ENCODE results near the gene EIF2D. TPM values are rescaled to one million over a fixed set of nuclear protein-coding genes. Genes with fewer than 3 reads are reported as not detected.

Gene EIF2D
- total and polyA plus RNA-seq, 8 donors: 37.5 to 110 (median 90.7) TPM

DNA sequence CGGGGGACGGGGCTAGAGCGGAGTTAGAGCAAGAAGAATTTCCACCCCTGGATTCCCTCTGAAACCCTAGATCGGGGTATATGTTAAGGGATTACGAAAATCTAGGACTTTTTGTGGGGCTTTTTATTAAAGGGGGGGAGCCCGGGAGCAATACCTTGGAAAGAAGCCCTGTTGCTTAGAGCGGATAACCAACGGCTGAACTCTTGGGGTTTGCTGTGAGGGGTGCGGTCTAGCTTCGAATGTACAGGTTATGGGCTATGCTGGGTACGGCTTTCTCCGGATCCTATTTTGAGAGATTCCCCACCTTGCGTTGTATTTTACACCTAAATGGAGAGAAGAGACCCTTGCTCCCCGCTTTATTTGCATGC lies 23.7 kb upstream of the EIF2D start:
- intact Hi-C loops (cut with DNase I): no loop called here
- DNase-seq (no peak), ATAC-seq (peak; percentile 7)
- Histone ChIP-seq H3K27me3 (peaks cover 0 to 10% of the 10 kb centered on the region in 2 donors), H3K9me3 (no peaks in the 10 kb centered on the region), H3K27ac (peak overlapping the region; percentile 79 to 89), H3K36me3 (no peaks in the 10 kb centered on the region), H3K4me1 (peaks cover 21 to 38% of the 10 kb centered on the region in 2 donors), H3K4me3 (peak overlapping the region; percentile 86 to 98)
- TF ChIP-seq, protein P1, sequence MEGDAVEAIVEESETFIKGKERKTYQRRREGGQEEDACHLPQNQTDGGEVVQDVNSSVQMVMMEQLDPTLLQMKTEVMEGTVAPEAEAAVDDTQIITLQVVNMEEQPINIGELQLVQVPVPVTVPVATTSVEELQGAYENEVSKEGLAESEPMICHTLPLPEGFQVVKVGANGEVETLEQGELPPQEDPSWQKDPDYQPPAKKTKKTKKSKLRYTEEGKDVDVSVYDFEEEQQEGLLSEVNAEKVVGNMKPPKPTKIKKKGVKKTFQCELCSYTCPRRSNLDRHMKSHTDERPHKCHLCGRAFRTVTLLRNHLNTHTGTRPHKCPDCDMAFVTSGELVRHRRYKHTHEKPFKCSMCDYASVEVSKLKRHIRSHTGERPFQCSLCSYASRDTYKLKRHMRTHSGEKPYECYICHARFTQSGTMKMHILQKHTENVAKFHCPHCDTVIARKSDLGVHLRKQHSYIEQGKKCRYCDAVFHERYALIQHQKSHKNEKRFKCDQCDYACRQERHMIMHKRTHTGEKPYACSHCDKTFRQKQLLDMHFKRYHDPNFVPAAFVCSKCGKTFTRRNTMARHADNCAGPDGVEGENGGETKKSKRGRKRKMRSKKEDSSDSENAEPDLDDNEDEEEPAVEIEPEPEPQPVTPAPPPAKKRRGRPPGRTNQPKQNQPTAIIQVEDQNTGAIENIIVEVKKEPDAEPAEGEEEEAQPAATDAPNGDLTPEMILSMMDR (IDR thresholded peaks at IDR 0.05): no peak

DNA sequence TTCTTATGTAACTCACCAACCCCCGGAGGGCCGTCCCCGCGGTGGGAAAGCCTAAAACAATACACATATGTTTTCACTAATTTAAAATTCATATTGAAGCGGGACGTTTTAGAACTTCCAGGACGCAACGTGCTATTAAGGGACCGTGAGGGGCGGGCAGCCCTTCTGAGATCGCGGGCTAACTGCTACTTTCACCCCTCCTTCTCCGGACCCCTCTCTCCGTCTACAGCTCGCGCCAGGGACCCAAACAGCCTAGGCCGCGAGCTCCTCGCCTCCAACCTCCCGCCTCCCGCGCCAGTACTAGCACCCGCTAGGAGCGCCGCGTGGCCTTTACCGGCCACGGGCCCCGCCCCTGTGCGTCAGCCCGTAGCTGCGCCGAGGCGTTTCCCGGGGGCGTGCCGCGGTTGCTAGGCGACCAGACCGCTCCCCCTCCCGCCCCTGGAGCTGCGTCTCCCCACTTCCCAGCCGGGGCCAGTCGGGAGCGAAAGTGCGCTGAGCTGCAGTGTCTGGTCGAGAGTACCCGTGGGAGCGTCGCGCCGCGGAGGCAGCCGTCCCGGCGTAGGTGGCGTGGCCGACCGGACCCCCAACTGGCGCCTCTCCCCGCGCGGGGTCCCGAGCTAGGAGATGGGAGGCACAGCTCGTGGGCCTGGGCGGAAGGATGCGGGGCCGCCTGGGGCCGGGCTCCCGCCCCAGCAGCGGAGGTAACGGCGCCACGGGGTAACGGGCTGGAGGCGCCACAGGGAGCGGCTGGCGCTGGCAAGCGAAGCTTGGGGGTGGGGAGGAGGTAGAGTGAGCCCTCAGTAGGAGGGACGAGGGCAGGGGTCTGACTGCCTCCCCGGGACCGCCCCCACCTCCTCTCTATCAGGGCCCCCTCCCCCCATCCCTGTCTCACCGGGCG lies 23.1 kb upstream of the EIF2D start, which contains the start of gene DYRK3:
Gene DYRK3 (plus strand): TSS at position 457 of the 898 bp plus-strand sequence. CDS start 168 bp downstream, at position 625.
- Histone ChIP-seq H3K4me1 (peaks cover 21 to 38% of the 10 kb centered on the region in 2 donors), H3K4me3 (peak within 1 kb of the TSS; percentile 86 to 98), H3K27ac (peak within 1 kb of the TSS; percentile 79 to 89), H3K27me3 (peaks cover 0 to 10% of the 10 kb centered on the region in 2 donors), H3K36me3 (no peaks in the 10 kb centered on the region), H3K9me3 (no peaks in the 10 kb centered on the region)
- ATAC-seq (peak; percentile 96), DNase-seq (peak; percentile 91 to 99 (median 98))
- TF ChIP-seq, protein P1 (IDR thresholded peaks at IDR 0.05): no peak
- intact Hi-C loops (cut with DNase I): no loop called here

DNA sequence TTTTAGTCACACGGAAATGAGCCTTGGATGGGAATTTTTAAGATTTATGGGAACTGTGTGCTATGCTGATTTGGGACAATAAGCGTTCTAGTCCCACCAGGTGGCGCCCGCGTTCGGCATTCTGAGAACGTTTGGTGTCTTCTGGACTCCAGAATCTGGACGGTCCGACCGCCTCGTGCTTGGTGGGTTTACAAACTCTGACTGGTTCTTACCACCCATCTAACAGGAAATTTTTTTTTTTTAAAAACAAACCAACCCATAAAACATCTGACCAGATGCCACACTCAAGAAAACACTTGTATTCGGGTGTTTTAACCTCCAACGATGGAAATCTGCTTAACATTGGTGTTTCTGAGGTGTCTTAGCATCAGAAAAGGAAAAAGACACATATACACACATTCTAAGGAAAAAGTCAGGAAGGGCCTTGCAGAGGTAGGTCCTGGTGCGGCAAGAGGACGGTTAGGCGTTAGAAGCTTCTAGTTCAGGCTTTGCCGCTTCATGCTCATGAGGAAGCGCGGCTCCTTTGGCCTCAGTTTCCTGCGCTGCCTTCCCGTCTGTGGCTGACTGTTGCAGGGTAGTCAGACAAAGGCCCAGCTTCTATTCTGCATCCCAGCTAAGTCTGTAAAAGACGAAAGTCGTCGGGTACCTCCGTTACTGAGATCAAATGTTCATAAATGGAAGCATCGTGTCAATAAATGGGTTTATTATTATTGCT lies 22.3 kb upstream of the EIF2D start:
- TF ChIP-seq, protein P1 (IDR thresholded peaks at IDR 0.05): peak; percentile 74 to 80
- no peaks in the 10 kb centered on the region for H3K36me3 ChIP-seq
- H3K27ac ChIP-seq: peak overlapping the region; percentile 79 to 89
- intact Hi-C loops (cut with DNase I): no loop called here
- peak; percentile 88 to 98 (median 94) for DNase-seq
- H3K4me3 ChIP-seq: peak overlapping the region; percentile 86 to 98
- H3K27me3 ChIP-seq: peaks cover 0 to 10% of the 10 kb centered on the region in 2 donors
- H3K4me1 ChIP-seq: peaks cover 21 to 38% of the 10 kb centered on the region in 2 donors
- ATAC-seq: peak; percentile 75
- no peaks in the 10 kb centered on the region for H3K9me3 ChIP-seq

DNA sequence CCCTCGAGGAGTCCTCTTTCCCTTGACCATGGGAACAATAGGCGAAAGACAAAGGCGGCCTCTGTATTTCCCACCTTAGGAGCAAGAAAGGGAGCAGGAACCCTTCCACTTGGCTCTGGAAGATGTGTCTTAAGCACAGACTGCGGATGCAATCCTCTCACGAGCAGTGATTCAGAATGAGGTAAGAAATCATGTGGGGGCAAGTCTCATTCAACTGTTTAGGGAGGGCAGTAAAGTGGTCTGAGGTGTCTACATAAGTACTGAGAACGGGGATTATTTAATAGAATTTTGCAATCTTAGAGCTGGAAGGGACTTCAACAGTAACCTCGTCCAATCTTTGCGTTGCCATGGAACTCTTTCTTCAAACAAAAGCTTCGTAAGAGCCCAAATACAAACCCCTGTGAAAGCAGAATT lies 21.4 kb upstream of the EIF2D start:
- intact Hi-C loops (cut with DNase I): no loop called here
- peak in 2 of 4 donors; percentile 83 to 91 for DNase-seq
- H3K27ac ChIP-seq: peak overlapping the region; percentile 79 to 89

More for the DNA sequence above, 21.4 kb upstream of the EIF2D start:
- Histone ChIP-seq H3K36me3 (no peaks in the 10 kb centered on the region), H3K4me3 (no peak overlapping the region), H3K27me3 (peaks cover 0 to 10% of the 10 kb centered on the region in 2 donors), H3K4me1 (peaks cover 21 to 38% of the 10 kb centered on the region in 2 donors), H3K9me3 (no peaks in the 10 kb centered on the region)
- ATAC-seq: peak; percentile 13
- TF ChIP-seq, protein P1 (IDR thresholded peaks at IDR 0.05): no peak

All from left lung (tissue), 10 donors.